HepG2 (cell line): ENCODE measurements around the gene LDLRAD3. TPM values are rescaled to one million over a fixed set of nuclear protein-coding genes. Genes with fewer than 3 reads are reported as not detected.

Experiments used
- ATAC-seq: fragments of 200-7000 bp; cut with Tn5 transposase; 3 replicates; pipeline ENCODE4 v1.9.1; 2020; ENCODE audit warnings: mild to moderate bottlenecking, moderate library complexity
- BruUV-seq: library from RNA; stranded (reverse); fragments of 400-500 nt; replicated peaks from 2 replicates; lab custom pipeline; 2021; lab: Mats Ljungman, UMichigan
- CTCF ChIA-PET: fragments of 300-600 bp; formaldehyde crosslinking; extraction: SDS; loops from one replicate; lab custom pipeline; 2021; ENCODE audit warnings: low total read pairs, inconsistent platforms, low intra/inter-chr PET ratio; lab: Yijun Ruan, JAX
- POLR2A ChIA-PET: fragments of 350-600 bp; sonication (Branson Sonifier 250); formaldehyde crosslinking; loops from one replicate; lab custom pipeline; 2020; ENCODE audit warnings: antibody characterized with exemption, inconsistent platforms; lab: Yijun Ruan, JAX
- DNase-seq: peaks from one replicate; pipeline ENCODE4 v3.0.0-alpha.2; 2015; ENCODE audit warnings: low spot score
- FAIRE-seq: peaks from 3 replicates; lab custom pipeline; 2011; peaks lifted over from hg19 to GRCh38; lab: Jason Lieb, UNC
- H2AFZ ChIP-seq: one replicate; pipeline ENCODE4 v1.6.1; 2011; ENCODE audit warnings: low read length, inconsistent platforms
- H3K27ac ChIP-seq: fragments of 300-600 bp; 3 replicates; pipeline ENCODE4 v1.8.0; 2011; ENCODE audit warnings: mixed run types, mild to moderate bottlenecking, mixed read lengths, low read length, inconsistent platforms; ENCODE audit not compliant: insufficient read depth; ENCODE audit errors: extremely low read length
- H3K27me3 ChIP-seq, 2 experiments: fragments of 200-600 bp in 1 of 2; 2 replicates in 1 of 2; 3 replicates in 1 of 2; pipeline versions ENCODE4 v1.6.0 to v1.8.0; 2011; ENCODE audit warnings: low read length in 2 of 2, mild to moderate bottlenecking in 2 of 2, moderate library complexity in 2 of 2, inconsistent platforms in 1 of 2; ENCODE audit not compliant: insufficient read depth in 2 of 2, control insufficient read depth in 1 of 2
- H3K36me3 ChIP-seq, 2 experiments: fragments of 200-600 bp in 1 of 2; replicated peaks in 1 of 2; 2 replicates in 1 of 2; 3 replicates in 1 of 2; pipeline versions ENCODE4 v1.5.1 to v1.8.0; 2011; ENCODE audit warnings: low read length in 2 of 2, inconsistent platforms in 1 of 2; ENCODE audit not compliant: insufficient read depth in 2 of 2, control insufficient read depth in 1 of 2
- H3K4me1 ChIP-seq: 2 replicates; pipeline ENCODE4 v1.5.1; 2012; ENCODE audit warnings: low read length, inconsistent platforms; ENCODE audit not compliant: insufficient read depth
- H3K4me2 ChIP-seq: 2 replicates; pipeline ENCODE4 v1.6.0; 2011; ENCODE audit warnings: low read depth, low read length, inconsistent platforms
- H3K4me3 ChIP-seq, 3 experiments: fragments of 200-600 bp in 1 of 3; sonication (generic), shearing (Covaris generic) in 1 of 3; replicated peaks in 1 of 3; 2 replicates each; pipeline ENCODE4 v1.5.1; 2011 to 2016; ENCODE audit warnings: low read length in 3 of 3, inconsistent platforms in 2 of 3, low read depth in 2 of 3, mild to moderate bottlenecking in 2 of 3, control low read depth in 1 of 3, mixed read lengths in 1 of 3; ENCODE audit not compliant: insufficient read depth in 1 of 3
- H3K79me2 ChIP-seq: one replicate; pipeline ENCODE4 v1.6.1; 2011; ENCODE audit warnings: low read length, inconsistent platforms; ENCODE audit not compliant: insufficient read depth
- H3K9ac ChIP-seq: 2 replicates; pipeline ENCODE4 v1.6.0; 2011; ENCODE audit warnings: mild to moderate bottlenecking, low read depth, low read length, inconsistent platforms; ENCODE audit not compliant: insufficient read depth
- H3K9me3 ChIP-seq: 2 replicates; pipeline ENCODE4 v1.5.1; 2012; ENCODE audit warnings: mild to moderate bottlenecking, low read length
- H4K20me1 ChIP-seq: 2 replicates; pipeline ENCODE4 v1.6.0; 2011; ENCODE audit warnings: inconsistent platforms, mild to moderate bottlenecking, low read length, moderate library complexity; ENCODE audit not compliant: insufficient read depth
- ATF7 ChIP-seq, 2 experiments: fragments of 450-650 bp in 1 of 2; sonication (generic) in 1 of 2; formaldehyde crosslinking in 1 of 2; IDR thresholded peaks; 2 replicates each; pipeline versions ENCODE4 v1.4.0 to v1.6.1; 2016 to 2020; ENCODE audit warnings: antibody characterized with exemption in 1 of 2, mild to moderate bottlenecking in 1 of 2, missing genetic modification reagents in 1 of 2
- CCAR2 ChIP-seq: fragments of 200-400 bp; formaldehyde crosslinking; optimal IDR thresholded peaks from 2 replicates; pipeline ENCODE3; 2018; ENCODE audit warnings: low read depth, mild to moderate bottlenecking, low read length, moderate library complexity
- ELF1 ChIP-seq: sonication (generic); formaldehyde crosslinking; IDR thresholded peaks from 2 replicates; pipeline ENCODE4 v1.4.0; 2020; ENCODE audit warnings: missing genetic modification reagents
- EZH2 ChIP-seq: conservative IDR thresholded peaks from 2 replicates; pipeline ENCODE4 v1.6.1; 2012; ENCODE audit warnings: mild to moderate bottlenecking, low read depth, low read length, moderate library complexity
- FLYWCH1 ChIP-seq: sonication (generic); formaldehyde crosslinking; IDR thresholded peaks from 2 replicates; pipeline ENCODE4 v1.8.1; 2023; ENCODE audit warnings: mild to moderate bottlenecking, missing genetic modification reagents
- HNF4A ChIP-seq: sonication (generic); formaldehyde crosslinking; IDR thresholded peaks from 2 replicates; pipeline ENCODE4 v1.4.0; 2020; ENCODE audit warnings: missing genetic modification reagents
- HOXA9 ChIP-seq: sonication (generic); formaldehyde crosslinking; IDR thresholded peaks from 2 replicates; pipeline ENCODE4 v1.8.1; 2022; ENCODE audit warnings: missing genetic modification reagents, mild to moderate bottlenecking, moderate library complexity, borderline replicate concordance
- JDP2 ChIP-seq: sonication (generic); formaldehyde crosslinking; IDR thresholded peaks from 2 replicates; pipeline ENCODE4 v1.8.1; 2022; ENCODE audit warnings: missing genetic modification reagents, borderline replicate concordance
- PRPF4 ChIP-seq: fragments of 200-400 bp; formaldehyde crosslinking; IDR thresholded peaks from 2 replicates; pipeline ENCODE4 v1.6.1; 2016; ENCODE audit warnings: low read length, low read depth; ENCODE audit not compliant: poor library complexity, severe bottlenecking
- RFX3 ChIP-seq: IDR thresholded peaks from 2 replicates; pipeline ENCODE4 v1.6.1; 2016; ENCODE audit warnings: missing biosample characterization, missing genetic modification reagents
- SP5 ChIP-seq: IDR thresholded peaks from 2 replicates; pipeline ENCODE4 v1.6.1; 2016; ENCODE audit warnings: low read depth, borderline replicate concordance
- TAF15 ChIP-seq: fragments of 200-400 bp; formaldehyde crosslinking; IDR thresholded peaks from one replicate; pipeline ENCODE4 v1.6.1; 2018; ENCODE audit warnings: mild to moderate bottlenecking, low read depth, low read length; ENCODE audit not compliant: poor library complexity, severe bottlenecking
- XBP1 ChIP-seq: sonication (generic); formaldehyde crosslinking; IDR thresholded peaks from 2 replicates; pipeline ENCODE4 v1.5.0; 2020; ENCODE audit warnings: missing genetic modification reagents
- ZBTB1 ChIP-seq: sonication (generic); formaldehyde crosslinking; IDR thresholded peaks from 2 replicates; pipeline ENCODE4 v1.4.0; 2020; ENCODE audit warnings: missing genetic modification reagents, borderline replicate concordance
- ZBTB21 ChIP-seq: sonication (generic); formaldehyde crosslinking; IDR thresholded peaks from 2 replicates; pipeline ENCODE4 v1.4.0; 2020; ENCODE audit warnings: missing genetic modification reagents
- ZNF121 ChIP-seq: sonication (generic); formaldehyde crosslinking; IDR thresholded peaks from 2 replicates; pipeline ENCODE4 v1.5.0; 2020; ENCODE audit warnings: mild to moderate bottlenecking, missing genetic modification reagents
- ZNF136 ChIP-seq: sonication (generic); formaldehyde crosslinking; IDR thresholded peaks from 2 replicates; pipeline ENCODE4 v1.8.1; 2022; ENCODE audit warnings: low read depth, mild to moderate bottlenecking, moderate library complexity, missing genetic modification reagents
- ZNF292 ChIP-seq: sonication (generic); formaldehyde crosslinking; IDR thresholded peaks from 2 replicates; pipeline ENCODE4 v1.8.1; 2022; ENCODE audit warnings: mild to moderate bottlenecking, low read depth, missing genetic modification reagents, borderline replicate concordance
- ZNF33A ChIP-seq: sonication (generic); formaldehyde crosslinking; IDR thresholded peaks from 2 replicates; pipeline ENCODE4 v1.5.1; 2020; ENCODE audit warnings: missing genetic modification reagents, mild to moderate bottlenecking, moderate library complexity, borderline replicate concordance
- ZNF574 ChIP-seq: sonication (generic); formaldehyde crosslinking; IDR thresholded peaks from 2 replicates; pipeline ENCODE4 v1.4.0; 2020; ENCODE audit warnings: missing genetic modification reagents
- ZNF772 ChIP-seq: sonication (generic); formaldehyde crosslinking; IDR thresholded peaks from 2 replicates; pipeline ENCODE4 v1.5.0; 2020; ENCODE audit warnings: mild to moderate bottlenecking, missing genetic modification reagents
- WGBS: methylation state at CpG from one replicate; pipeline ENCODE4 v1.1.6; 2017; ENCODE audit warnings: low lambda C conversion rate; 5-methylcytosine and 5-hydroxymethylcytosine counted together
- in situ Hi-C: cut with HindIII; loops from 2 replicates; pipeline ENCODE4 v1.10.0; 2017; ENCODE audit warnings: low pct_unique_long_range_greater_than_20kb; ENCODE audit not compliant: extremely low pct_ligation_motif_present
- intact Hi-C: fragments of 100-400 bp; cut with micrococcal nuclease; formaldehyde crosslinking; loops from one replicate; pipeline ENCODE4 v1.10.0; 2022; ENCODE audit not compliant: unreplicated experiment
- polyA plus RNA-seq, 8 experiments: library from polyadenylated mRNA; depleted of rRNA in 3 of 8; stranded (reverse) in 7 of 8; unstranded in 1 of 8; fragments of >200 nt; fragmentation: Illumina TruSeq in 4 of 8; extraction: Trizol in 4 of 8; gene quantifications; 2 replicates each; pipeline versions ENCODE4 v1.2.1 to v1.2.3, GENCODE V29; 2011 to 2016; ENCODE audit warnings: low read depth in 4 of 8, missing spikeins in 1 of 8, mixed read lengths in 1 of 8; ENCODE audit not compliant: insufficient read depth in 1 of 8
- total RNA-seq, 5 experiments: library from RNA; depleted of rRNA; stranded (reverse); fragments of >200 nt; fragmentation: Illumina TruSeq; extraction: Trizol; gene quantifications; 2 replicates each; pipeline ENCODE4 v1.2.3, GENCODE V29; 2016; ENCODE audit warnings: low read depth in 1 of 5
- TF ChIP-seq, protein P1 (sequence below): sonication (generic); formaldehyde crosslinking; IDR thresholded peaks from 2 replicates; pipeline ENCODE4 v1.4.0; 2020; ENCODE audit warnings: mild to moderate bottlenecking, low read depth, missing genetic modification reagents

Gene LDLRAD3
- total and polyA plus RNA-seq, 2 of the 13 experiments (the other 11 are each of a cell fraction or from before 2014, with no cell fraction given) = 0.50 to 0.60 TPM

- TF ChIP-seq HOXA9 (no peak), ELF1 (no peak), RFX3 (CRISPR knock-in tag) (no peak), EZH2 (no peak), ATF7 (IDR thresholded peaks at IDR 0.05) (no peak), ATF7 (CRISPR knock-in tag; IDR thresholded peaks at IDR 0.05) (no peak), ZNF292 (CRISPR knock-in tag) (no peak), PRPF4 (no peak), CCAR2 (no peak)
Measured at GRCh38 chr11:36006556-36006955, 62.7 kb downstream of the LDLRAD3 start (continued).

DNA sequence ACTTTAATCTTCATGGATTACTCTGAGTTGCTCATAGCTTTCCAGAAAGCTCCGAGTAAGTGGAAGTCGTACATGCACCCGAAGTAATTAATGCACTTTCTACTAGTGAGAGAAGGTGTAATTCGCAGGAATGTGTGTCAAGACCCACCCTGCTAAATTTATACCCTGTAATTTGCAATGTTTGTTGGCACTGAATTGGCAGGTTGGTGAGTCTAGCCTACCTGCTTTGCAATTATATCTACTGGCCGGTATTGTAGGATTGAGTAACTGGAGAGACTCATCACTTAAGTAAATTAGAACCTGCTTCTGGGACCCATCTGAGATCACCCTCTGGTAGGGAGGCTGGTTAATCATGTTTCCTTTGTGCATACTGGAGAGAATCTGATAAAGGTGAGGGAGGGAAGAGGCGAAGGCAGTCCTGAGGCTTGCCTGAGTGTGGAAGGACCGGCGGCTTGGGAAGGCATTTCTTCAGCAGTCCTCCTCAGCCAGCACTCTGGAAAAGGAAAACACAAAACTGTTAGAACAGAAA, 63.3 kb downstream of the LDLRAD3 start:
- Histone ChIP-seq H3K4me3 (no peak overlapping the region), H3K9me3 (peaks cover 9% of the 10 kb centered on the region), H3K79me2 (no peaks in the 10 kb centered on the region), H3K9ac (no peak overlapping the region), H2AFZ (no peak overlapping the region), H3K36me3 (no peaks in the 10 kb centered on the region), H3K27me3 (peaks cover 0 to 16% of the 10 kb centered on the region in 2 experiments; a peak in 3 of 5 replicates), H4K20me1 (no peaks in the 10 kb centered on the region), H3K4me1 (no peaks in the 10 kb centered on the region), H3K4me2 (no peak overlapping the region), H3K27ac (no peak overlapping the region)
- ChIA-PET CTCF (no interaction called here), POLR2A (no interaction called here)
- intact Hi-C loops = no loop called here
- BruUV-seq = no TSS peak
- no peak for DNase-seq
- ATAC-seq = no peak
- WGBS = 1% methylated on average over 8 of the region's 8 CpGs
- in situ Hi-C loops = no loop called here
- no peak for FAIRE-seq
- TF ChIP-seq ZNF136 (CRISPR knock-in tag) = no peak
- TF ChIP-seq, protein P1, sequence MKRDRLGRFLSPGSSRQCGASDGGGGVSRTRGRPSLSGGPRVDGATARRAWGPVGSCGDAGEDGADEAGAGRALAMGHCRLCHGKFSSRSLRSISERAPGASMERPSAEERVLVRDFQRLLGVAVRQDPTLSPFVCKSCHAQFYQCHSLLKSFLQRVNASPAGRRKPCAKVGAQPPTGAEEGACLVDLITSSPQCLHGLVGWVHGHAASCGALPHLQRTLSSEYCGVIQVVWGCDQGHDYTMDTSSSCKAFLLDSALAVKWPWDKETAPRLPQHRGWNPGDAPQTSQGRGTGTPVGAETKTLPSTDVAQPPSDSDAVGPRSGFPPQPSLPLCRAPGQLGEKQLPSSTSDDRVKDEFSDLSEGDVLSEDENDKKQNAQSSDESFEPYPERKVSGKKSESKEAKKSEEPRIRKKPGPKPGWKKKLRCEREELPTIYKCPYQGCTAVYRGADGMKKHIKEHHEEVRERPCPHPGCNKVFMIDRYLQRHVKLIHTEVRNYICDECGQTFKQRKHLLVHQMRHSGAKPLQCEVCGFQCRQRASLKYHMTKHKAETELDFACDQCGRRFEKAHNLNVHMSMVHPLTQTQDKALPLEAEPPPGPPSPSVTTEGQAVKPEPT (CRISPR knock-in tag) = no peak
- no peak for TF ChIP-seq XBP1 (CRISPR knock-in tag)
- no peak for TF ChIP-seq ZNF33A (CRISPR knock-in tag)
- TF ChIP-seq ZBTB1 (CRISPR knock-in tag) = no peak
- no peak for TF ChIP-seq ZNF574 (CRISPR knock-in tag)
- TF ChIP-seq JDP2 = no peak
- no peak for TF ChIP-seq ZNF121 (CRISPR knock-in tag)
- no peak for TF ChIP-seq SP5 (CRISPR knock-in tag)
- TF ChIP-seq TAF15 = no peak
- TF ChIP-seq FLYWCH1 (CRISPR knock-in tag) = no peak
- no peak for TF ChIP-seq ZBTB21 (CRISPR knock-in tag)
- no peak for TF ChIP-seq ZNF772 (CRISPR knock-in tag)
- TF ChIP-seq HNF4A = no peak
